Measurements from ENCODE around the gene CD209.

Gene CD209

GRCh38 chr19:7783991-7784423 lies 36.7 kb upstream of the CD209 start:
- no peak for TF ChIP-seq EGR1 (IDR thresholded peaks at IDR 0.05)
- peak; percentile 94 for TF ChIP-seq CEBPB (IDR thresholded peaks at IDR 0.05)
- TF ChIP-seq REST (IDR thresholded peaks at IDR 0.05; ENCODE audit: low read depth), result peak; percentile 79

GRCh38 chr19:7781157-7781556 lies 33.8 kb upstream of the CD209 start:
- TF ChIP-seq CREB1 (IDR thresholded peaks at IDR 0.05; ENCODE audit: low read depth) (no peak), USF1 (IDR thresholded peaks at IDR 0.05) (no peak), YY1 (IDR thresholded peaks at IDR 0.05; ENCODE audit: low read depth) (no peak), EGR1 (IDR thresholded peaks at IDR 0.05) (no peak)

GRCh38 chr19:7779631-7780486 lies 32.5 kb upstream of the CD209 start:
- TF ChIP-seq CREB1 (IDR thresholded peaks at IDR 0.05; ENCODE audit: low read depth) (no peak), CEBPB (IDR thresholded peaks at IDR 0.05) (no peak), EP300 (IDR thresholded peaks at IDR 0.05; ENCODE audit: borderline replicate concordance) (no peak), FOXM1 (IDR thresholded peaks at IDR 0.05; ENCODE audit: borderline replicate concordance, low read depth) (no peak)

- TF ChIP-seq YY1 (IDR thresholded peaks at IDR 0.05; ENCODE audit: low read depth), result no peak
- TF ChIP-seq RAD21 (IDR thresholded peaks at IDR 0.05; ENCODE audit: low read depth), result no peak
- no peak for TF ChIP-seq TAF1 (IDR thresholded peaks at IDR 0.05; ENCODE audit: low read depth)
- TF ChIP-seq TCF12 (IDR thresholded peaks at IDR 0.05; ENCODE audit: low read depth), result no peak
- TF ChIP-seq CEBPB (IDR thresholded peaks at IDR 0.05), result no peak
- no peak for TF ChIP-seq EP300 (IDR thresholded peaks at IDR 0.05; ENCODE audit: borderline replicate concordance)
- TF ChIP-seq REST (IDR thresholded peaks at IDR 0.05; ENCODE audit: low read depth), result no peak
- TF ChIP-seq USF1 (IDR thresholded peaks at IDR 0.05), result no peak
- TF ChIP-seq ZBTB7A (IDR thresholded peaks at IDR 0.05; ENCODE audit: low read depth), result no peak
- TF ChIP-seq TEAD4 (IDR thresholded peaks at IDR 0.05), result no peak
- no peak for TF ChIP-seq FOXM1 (IDR thresholded peaks at IDR 0.05; ENCODE audit: borderline replicate concordance, low read depth)
- no peak for TF ChIP-seq EGR1 (IDR thresholded peaks at IDR 0.05)
- no peak for TF ChIP-seq MAX (IDR thresholded peaks at IDR 0.05)
- TF ChIP-seq NFIC (IDR thresholded peaks at IDR 0.05), result no peak
- no peak for TF ChIP-seq CREB1 (IDR thresholded peaks at IDR 0.05; ENCODE audit: low read depth)
Measured at GRCh38 chr19:7778081-7778480, 30.7 kb upstream of the CD209 start.

GRCh38 chr19:7775761-7776160 lies 28.4 kb upstream of the CD209 start:
- TF ChIP-seq CREB1 (IDR thresholded peaks at IDR 0.05; ENCODE audit: low read depth) (no peak), FOXM1 (IDR thresholded peaks at IDR 0.05; ENCODE audit: borderline replicate concordance, low read depth) (no peak), TAF1 (IDR thresholded peaks at IDR 0.05; ENCODE audit: low read depth) (no peak), RAD21 (IDR thresholded peaks at IDR 0.05; ENCODE audit: low read depth) (no peak), YY1 (IDR thresholded peaks at IDR 0.05; ENCODE audit: low read depth) (no peak), TEAD4 (IDR thresholded peaks at IDR 0.05) (no peak), NFIC (IDR thresholded peaks at IDR 0.05) (no peak), CEBPB (IDR thresholded peaks at IDR 0.05) (no peak), EGR1 (IDR thresholded peaks at IDR 0.05) (no peak), EP300 (IDR thresholded peaks at IDR 0.05; ENCODE audit: borderline replicate concordance) (no peak), MAX (IDR thresholded peaks at IDR 0.05) (no peak), TCF12 (IDR thresholded peaks at IDR 0.05; ENCODE audit: low read depth) (no peak), USF1 (IDR thresholded peaks at IDR 0.05) (no peak), ZBTB7A (IDR thresholded peaks at IDR 0.05; ENCODE audit: low read depth) (no peak), REST (IDR thresholded peaks at IDR 0.05; ENCODE audit: low read depth) (no peak)

Measured in Ishikawa (cell line).